Fibroblast of lung (primary cell): ENCODE results near the gene SMAD5. TPM values are rescaled to one million over a fixed set of nuclear protein-coding genes. Genes with fewer than 3 reads are reported as not detected.

ENCODE experiments used
- DNase-seq, 2 donors: peaks; one replicate each; pipeline versions ENCODE4 v3.0.0 to v3.0.0-alpha.2; 2010; ENCODE audit warnings: low read depth in 2 of 2
- H2AFZ ChIP-seq: 2 replicates; pipeline ENCODE4 v1.5.1; 2012; ENCODE audit warnings: low read length, control low read depth, inconsistent platforms
- H3K27ac ChIP-seq: 2 replicates; pipeline ENCODE4 v1.5.1; 2011; ENCODE audit warnings: low read length, control low read depth; ENCODE audit not compliant: insufficient read depth
- H3K27me3 ChIP-seq: 2 replicates; pipeline ENCODE4 v1.5.1; 2011; ENCODE audit warnings: mild to moderate bottlenecking, low read length; ENCODE audit not compliant: control insufficient read depth, insufficient read depth
- H3K36me3 ChIP-seq: 2 replicates; pipeline ENCODE4 v1.5.1; 2011; ENCODE audit warnings: low read length; ENCODE audit not compliant: control insufficient read depth, insufficient read depth
- H3K4me1 ChIP-seq: 2 replicates; pipeline ENCODE4 v1.5.1; 2011; ENCODE audit warnings: low read length; ENCODE audit not compliant: control insufficient read depth, insufficient read depth; ENCODE audit errors: extremely low read depth
- H3K4me2 ChIP-seq: 2 replicates; pipeline ENCODE4 v1.5.1; 2011; ENCODE audit warnings: low read length, control low read depth; ENCODE audit not compliant: insufficient read depth; ENCODE audit errors: extremely low read depth
- H3K4me3 ChIP-seq, 4 experiments: fragments of 200-600 bp in 1 of 4; sonication (generic) in 1 of 4; replicated peaks in 1 of 4; 2 replicates each; pipeline ENCODE4 v1.5.1; 2011 to 2016; ENCODE audit warnings: low read length in 4 of 4, low read depth in 3 of 4, mild to moderate bottlenecking in 3 of 4, control low read depth in 2 of 4, inconsistent platforms in 1 of 4, mixed read lengths in 1 of 4; ENCODE audit not compliant: insufficient read depth in 1 of 4; ENCODE audit errors: control extremely low read depth in 1 of 4
- H3K79me2 ChIP-seq: 2 replicates; pipeline ENCODE4 v1.5.1; 2012; ENCODE audit warnings: mild to moderate bottlenecking, low read length, inconsistent platforms; ENCODE audit not compliant: control insufficient read depth, insufficient read depth
- H3K9ac ChIP-seq: 2 replicates; pipeline ENCODE4 v1.5.1; 2011; ENCODE audit warnings: mild to moderate bottlenecking, low read length, control low read depth; ENCODE audit not compliant: insufficient read depth
- H3K9me3 ChIP-seq: 2 replicates; pipeline ENCODE4 v1.5.1; 2012; ENCODE audit warnings: low read depth, low read length; ENCODE audit not compliant: control insufficient read depth, insufficient read depth
- H4K20me1 ChIP-seq: 2 replicates; pipeline ENCODE4 v1.5.1; 2011; ENCODE audit warnings: low read length; ENCODE audit not compliant: control insufficient read depth, insufficient read depth; ENCODE audit errors: extremely low read depth
- CTCF ChIP-seq, 2 donors: IDR thresholded peaks in 1 of 2; conservative IDR thresholded peaks in 1 of 2; 1 replicate in 1 of 2; 2 replicates in 1 of 2; pipeline ENCODE4 v1.5.1; 2011 to 2012; ENCODE audit warnings: low read length in 2 of 2, control low read depth in 1 of 2, inconsistent platforms in 1 of 2, low read depth in 1 of 2, mild to moderate bottlenecking in 1 of 2
- EZH2 ChIP-seq: IDR thresholded peaks from 2 replicates; pipeline ENCODE4 v1.5.1; 2012; ENCODE audit warnings: low read length, control low read depth, mild to moderate bottlenecking; ENCODE audit errors: missing control alignments
- polyA plus RNA-seq, 2 donors: library from polyadenylated mRNA; depleted of rRNA in 1 of 2; stranded (reverse) in 1 of 2; unstranded in 1 of 2; fragments of >200 nt; gene quantifications; 2 replicates each; pipeline ENCODE4 v1.2.1, GENCODE V29; 2011 to 2012; ENCODE audit warnings: missing spikeins in 1 of 2
- total RNA-seq: library from RNA; depleted of rRNA; stranded (reverse); fragments of >200 nt; gene quantifications from 2 replicates; pipeline ENCODE4 v1.2.1, GENCODE V29; 2014

SMAD5 gene
- total and polyA plus RNA-seq, 2 donors (not counting 1 experiment from before 2014, with no cell fraction given) = 44.3 to 128 TPM

GRCh38 chr5:136123236-136123768, 9.3 kb upstream of the SMAD5 start:
- DNase-seq = peak in 1 of 2 donors; percentile 34
- no peak overlapping the region for H2AFZ ChIP-seq
- TF ChIP-seq EZH2 = no peak
- no peak for TF ChIP-seq CTCF (conservative IDR thresholded peaks at IDR 0.05 in 1 of 2, IDR thresholded peaks at IDR 0.05 in 1 of 2; ENCODE audit: low read depth in 1 of 2, low read length in 2 of 2)
- peaks cover 3% of the 10 kb centered on the region for H3K27me3 ChIP-seq
- no peaks in the 10 kb centered on the region for H3K4me1 ChIP-seq
- H3K36me3 ChIP-seq = no peaks in the 10 kb centered on the region
- H3K9ac ChIP-seq = no peak overlapping the region
- H4K20me1 ChIP-seq = no peaks in the 10 kb centered on the region
- H3K79me2 ChIP-seq = no peaks in the 10 kb centered on the region
- no peaks in the 10 kb centered on the region for H3K9me3 ChIP-seq
- H3K4me2 ChIP-seq = no peak overlapping the region
- no peak overlapping the region for H3K4me3 ChIP-seq
- no peak overlapping the region for H3K27ac ChIP-seq

- TF ChIP-seq CTCF (conservative IDR thresholded peaks at IDR 0.05 in 1 of 2, IDR thresholded peaks at IDR 0.05 in 1 of 2; ENCODE audit: low read depth in 1 of 2, low read length in 2 of 2) (no peak), EZH2 (no peak)
- Histone ChIP-seq H3K4me2 (no peak overlapping the region), H3K4me3 (no peak overlapping the region)
Observed at GRCh38 chr5:136127560-136127959, 5.1 kb upstream of the SMAD5 start.

GRCh38 chr5:136128481-136128880, 4.2 kb upstream of the SMAD5 start:
- DNase-seq = no peak
- no peak overlapping the region for H3K27ac ChIP-seq
- no peak for TF ChIP-seq CTCF (conservative IDR thresholded peaks at IDR 0.05 in 1 of 2, IDR thresholded peaks at IDR 0.05 in 1 of 2; ENCODE audit: low read depth in 1 of 2, low read length in 2 of 2)
- no peak for TF ChIP-seq EZH2
- H3K36me3 ChIP-seq = no peaks in the 10 kb centered on the region
- H2AFZ ChIP-seq = no peak overlapping the region
- peaks cover 2% of the 10 kb centered on the region for H3K27me3 ChIP-seq
- H3K4me1 ChIP-seq = peaks cover 3% of the 10 kb centered on the region
- H3K4me2 ChIP-seq = no peak overlapping the region
- H3K9me3 ChIP-seq = no peaks in the 10 kb centered on the region
- H4K20me1 ChIP-seq = no peaks in the 10 kb centered on the region
- H3K79me2 ChIP-seq = peaks cover 8% of the 10 kb centered on the region
- no peak overlapping the region for H3K4me3 ChIP-seq
- H3K9ac ChIP-seq = no peak overlapping the region

More at GRCh38 chr5:136127560-136127959, 5.1 kb upstream of the SMAD5 start:
- H3K27ac ChIP-seq = no peak overlapping the region
- no peaks in the 10 kb centered on the region for H3K9me3 ChIP-seq
- H3K27me3 ChIP-seq = peaks cover 2% of the 10 kb centered on the region
- H3K79me2 ChIP-seq = no peaks in the 10 kb centered on the region
- no peaks in the 10 kb centered on the region for H3K36me3 ChIP-seq
- DNase-seq = no peak
- no peaks in the 10 kb centered on the region for H4K20me1 ChIP-seq
- no peak overlapping the region for H2AFZ ChIP-seq
- H3K9ac ChIP-seq = no peak overlapping the region
- peaks cover 3% of the 10 kb centered on the region for H3K4me1 ChIP-seq
